ENCODE data around the gene ZNF782. TPM values are rescaled to one million over a fixed set of nuclear protein-coding genes. Genes with fewer than 3 reads are reported as not detected.

Gene ZNF782
- total and polyA plus RNA-seq, 2 of the 8 experiments (the other 6 are each of a cell fraction or from before 2014, with no cell fraction given): 1.4 to 7.4 TPM

- Histone ChIP-seq H3K23ac (ENCODE audit: insufficient read length) (no peak overlapping the region), H3K4me3 (ENCODE audit: extremely low read depth in 1 of 4, insufficient read depth in 2 of 4, low read depth in 3 of 4, low read length in 4 of 4) (no peak overlapping the region), H2AFZ (ENCODE audit: low read length) (no peak overlapping the region), H3K23me2 (ENCODE audit: low read depth, low read length) (peaks cover 5% of the 10 kb centered on the region), H3K56ac (replicated peaks; ENCODE audit: insufficient read length, low read depth, low read length) (no peak overlapping the region), H2BK20ac (ENCODE audit: low read length) (peak overlapping the region; percentile 69; the same call in 1 of the 2 replicates), H3K27ac (ENCODE audit: low read depth, low read length) (no peak overlapping the region), H3K9ac (replicated peaks in 1 of 4; ENCODE audit: extremely low read depth in 1 of 4, low read depth in 3 of 4, low read length in 3 of 4) (no peak overlapping the region), H3K4me1 (replicated peaks in 1 of 4; ENCODE audit: control insufficient read depth in 3 of 4, insufficient read depth in 4 of 4, low read length in 3 of 4) (peaks cover 0 to 14% (median 9%) of the 10 kb centered on the region in 4 experiments; a peak in 5 of 7 replicates), H3K14ac (ENCODE audit: insufficient read length) (no peak overlapping the region), H3K27me3 (replicated peaks in 1 of 4; ENCODE audit: control insufficient read depth in 3 of 4, extremely low read depth in 1 of 4, insufficient read depth in 3 of 4, low read length in 3 of 4) (no peaks in the 10 kb centered on the region; a peak in 1 of 7 replicates), H4K20me1 (replicated peaks in 1 of 2; ENCODE audit: control insufficient read depth in 1 of 2, insufficient read depth in 2 of 2, low read length in 2 of 2) (no peaks in the 10 kb centered on the region), H2BK12ac (ENCODE audit: low read depth, low read length) (peak overlapping the region; percentile 60; the same call in 1 of the 2 replicates), H3K18ac (ENCODE audit: extremely low read depth, low read length) (no peak overlapping the region), H2BK5ac (ENCODE audit: low read depth, low read length) (0 out of 2 replicates have a peak overlapping the region, but pooled peaks have one; percentile 35), H3K4me2 (ENCODE audit: insufficient read depth in 1 of 2, low read depth in 2 of 2, low read length in 2 of 2) (no peak overlapping the region), H2AK5ac (ENCODE audit: low read depth, low read length) (no peak overlapping the region), H2BK120ac (replicated peaks; ENCODE audit: low read depth, low read length) (no peak overlapping the region), H3K36me3 (ENCODE audit: control insufficient read depth in 2 of 4, insufficient read depth in 4 of 4, low read length in 3 of 4) (no peaks in the 10 kb centered on the region), H3K79me2 (ENCODE audit: control insufficient read depth in 1 of 2, insufficient read depth in 2 of 2, low read length in 2 of 2) (peaks cover 4 to 7% of the 10 kb centered on the region in 2 experiments; a peak in 2 of 4 replicates), H4K91ac (replicated peaks; ENCODE audit: insufficient read length, low read length) (no peak overlapping the region), H4K5ac (ENCODE audit: insufficient read length, low read depth, low read length) (no peak overlapping the region), H3K4ac (replicated peaks; ENCODE audit: insufficient read length, low read depth, low read length) (no peak overlapping the region), H4K8ac (ENCODE audit: extremely low read depth, insufficient read depth, low read length) (no peak overlapping the region), H2BK15ac (ENCODE audit: low read length) (no peak overlapping the region), H3K79me1 (ENCODE audit: low read depth, low read length) (peaks cover 7% of the 10 kb centered on the region; the same call in 1 of the 2 replicates), H3K9me3 (ENCODE audit: insufficient read depth in 2 of 2, low read depth in 1 of 2, low read length in 1 of 2) (no peaks in the 10 kb centered on the region)
- no peak for FAIRE-seq
- WGBS, 2 experiments (ENCODE audit: extremely low coverage in 1 of 2, insufficient coverage in 1 of 2, insufficient read length in 1 of 2, insufficient replicate concordance in 2 of 2, low coverage in 1 of 2, low lambda C conversion rate in 2 of 2, missing lambda C conversion rate in 1 of 2): 87% methylated on average over 2 of the region's 2 CpGs; no CpG with 5 or more reads in 1 of the 2 experiments
- no peak for DNase-seq (ENCODE audit: low read depth in 1 of 2, low spot score in 2 of 2)
- ChIA-PET POLR2A (ENCODE audit: partially characterized antibody) (interaction anchor here (1.1 to 2.2 kb wide), 4 partner anchors 16 to 543 kb away, joined by 3 to 9 read pairs (median 4); partner anchors contain the start of gene CTSV), CTCF (ENCODE audit: partially characterized antibody) (interaction anchor here (0.8 to 8.5 kb wide), 12 partner anchors 8 to 1077 kb away, joined by 3 to 93 read pairs (median 4); no protein-coding TSS in a partner anchor)
- TF ChIP-seq MAFK (IDR thresholded peaks at IDR 0.05; ENCODE audit: low read depth, low read length) (0 out of 2 replicates have a peak, but pooled peaks have one; percentile 8), USF2 (IDR thresholded peaks at IDR 0.05; ENCODE audit: low read length) (no peak), KDM5A (IDR thresholded peaks at IDR 0.05; ENCODE audit: low read length) (no peak)
Observed at GRCh38 chr9:96858018-96858573, 3.8 kb upstream of the ZNF782 start.
